Activated T-cell treated with anti-CD3 and anti-CD28 coated beads, Interleukin-2, amount 50 U/mL, for 4 hours (primary cell): ENCODE data around the gene MYL9. TPM values are rescaled to one million over a fixed set of nuclear protein-coding genes. Genes with fewer than 3 reads are reported as not detected.
A peak's percentile ranks its signal among the peaks of the same experiment; 100 is the strongest.
"Not testable (repeated sequence)": the region's sequence is repeated elsewhere in the genome, so short reads cannot be mapped to it uniquely, and the experiment has no call there.

ENCODE experiments used
- ATAC-seq, 2 donors: fragments of 200-7000 bp; cut with Tn5 transposase; one replicate each; pipeline ENCODE4 v1.10.0; 2021
- DNase-seq: peaks from one replicate; pipeline ENCODE4 v3.0.0-alpha.2; 2020
- H3K27me3 Mint-ChIP-seq: one replicate; pipeline ENCODE4 v1.8.0; 2021; ENCODE audit warnings: low read depth, mixed read lengths
- H3K36me3 Mint-ChIP-seq: one replicate; pipeline ENCODE4 v1.8.0; 2022; ENCODE audit warnings: mixed read lengths; ENCODE audit not compliant: insufficient read depth
- H3K4me1 Mint-ChIP-seq: one replicate; pipeline ENCODE4 v1.8.0; 2021; ENCODE audit warnings: low read depth, mixed read lengths
- H3K4me3 Mint-ChIP-seq: one replicate; pipeline ENCODE4 v1.8.0; 2021; ENCODE audit warnings: mild to moderate bottlenecking, moderate library complexity, mixed read lengths
- H3K9me3 Mint-ChIP-seq: one replicate; pipeline ENCODE4 v1.8.0; 2021; ENCODE audit warnings: mixed read lengths
- total RNA-seq, 3 donors: library from RNA; stranded (reverse); gene quantifications; one replicate each; pipeline ENCODE4 v1.2.1, GENCODE V29; 2021

The MYL9 gene
- total RNA-seq, 3 donors from 2014 or later = 0.90 to 1.2 (median 0.98) TPM

- Mint-ChIP-seq H3K9me3 (no peaks in the 10 kb centered on the region), H3K36me3 (no peaks in the 10 kb centered on the region), H3K4me1 (no peaks in the 10 kb centered on the region), H3K27me3 (no peaks in the 10 kb centered on the region), H3K4me3 (no peak overlapping the region)
- ATAC-seq (no peak), DNase-seq (no peak)
Measured at GRCh38 chr20:36550790-36551299, 9.5 kb downstream of the MYL9 start.

GRCh38 chr20:36555248-36555647, 13.9 kb downstream of the MYL9 start:
- Mint-ChIP-seq H3K4me3 (no peak overlapping the region), H3K36me3 (no peaks in the 10 kb centered on the region), H3K9me3 (no peaks in the 10 kb centered on the region), H3K27me3 (no peaks in the 10 kb centered on the region), H3K4me1 (peaks cover 7% of the 10 kb centered on the region)
- no peak for ATAC-seq
- no peak for DNase-seq

GRCh38 chr20:36562724-36563123, 21.4 kb downstream of the MYL9 start:
- Mint-ChIP-seq H3K27me3 (no peaks in the 10 kb centered on the region), H3K4me3 (no peak overlapping the region), H3K4me1 (no peaks in the 10 kb centered on the region), H3K36me3 (no peaks in the 10 kb centered on the region), H3K9me3 (peaks cover 4% of the 10 kb centered on the region)
- ATAC-seq (no peak), DNase-seq (no peak)

- no peak for DNase-seq
- no peak for ATAC-seq
- peaks cover 4% of the 10 kb centered on the region for H3K9me3 Mint-ChIP-seq
- H3K36me3 Mint-ChIP-seq = no peaks in the 10 kb centered on the region
- no peak overlapping the region for H3K4me3 Mint-ChIP-seq
- no peaks in the 10 kb centered on the region for H3K4me1 Mint-ChIP-seq
- no peaks in the 10 kb centered on the region for H3K27me3 Mint-ChIP-seq
Measured at GRCh38 chr20:36563374-36563773, 22.1 kb downstream of the MYL9 start.

- H3K4me3 Mint-ChIP-seq, H3K4me1 Mint-ChIP-seq, ATAC-seq, H3K27me3 Mint-ChIP-seq, H3K9me3 Mint-ChIP-seq, H3K36me3 Mint-ChIP-seq, DNase-seq: not testable (repeated sequence)
Measured at GRCh38 chr20:36564078-36564725, 22.9 kb downstream of the MYL9 start.

- H3K27me3 Mint-ChIP-seq, H3K36me3 Mint-ChIP-seq: not testable (repeated sequence)
Measured at GRCh38 chr20:36564726-36565121, 23.4 kb downstream of the MYL9 start.

GRCh38 chr20:36565520-36565919, 24.2 kb downstream of the MYL9 start:
- Mint-ChIP-seq H3K9me3 (peaks cover 4% of the 10 kb centered on the region), H3K4me3 (no peak overlapping the region), H3K27me3 (no peaks in the 10 kb centered on the region), H3K4me1 (no peaks in the 10 kb centered on the region), H3K36me3 (no peaks in the 10 kb centered on the region)
- ATAC-seq (no peak), DNase-seq (no peak)

More at GRCh38 chr20:36564726-36565121, 23.4 kb downstream of the MYL9 start:
- H3K9me3 Mint-ChIP-seq, ATAC-seq, DNase-seq, H3K4me1 Mint-ChIP-seq, H3K4me3 Mint-ChIP-seq: not testable (repeated sequence)

GRCh38 chr20:36569847-36570429, 28.6 kb downstream of the MYL9 start:
- H3K9me3 Mint-ChIP-seq = peaks cover 4% of the 10 kb centered on the region
- H3K4me1 Mint-ChIP-seq = peaks cover 19% of the 10 kb centered on the region
- H3K36me3 Mint-ChIP-seq = peaks cover 3% of the 10 kb centered on the region
- H3K4me3 Mint-ChIP-seq = no peak overlapping the region
- ATAC-seq = no peak
- no peaks in the 10 kb centered on the region for H3K27me3 Mint-ChIP-seq
- DNase-seq = no peak

GRCh38 chr20:36571564-36572504, 30.5 kb downstream of the MYL9 start:
- Mint-ChIP-seq H3K9me3 (no peaks in the 10 kb centered on the region), H3K4me1 (peaks cover 36% of the 10 kb centered on the region), H3K27me3 (no peaks in the 10 kb centered on the region), H3K4me3 (peak overlapping the region; percentile 89), H3K36me3 (peaks cover 9% of the 10 kb centered on the region)
- DNase-seq (no peak), ATAC-seq (no peak)

GRCh38 chr20:36572701-36573102, 31.4 kb downstream of the MYL9 start:
- peaks cover 36% of the 10 kb centered on the region for H3K4me1 Mint-ChIP-seq
- peak overlapping the region; percentile 89 for H3K4me3 Mint-ChIP-seq
- no peaks in the 10 kb centered on the region for H3K27me3 Mint-ChIP-seq
- DNase-seq = peak; percentile 65
- peak; percentile 83 to 84 for ATAC-seq
- H3K36me3 Mint-ChIP-seq = peaks cover 9% of the 10 kb centered on the region
- no peaks in the 10 kb centered on the region for H3K9me3 Mint-ChIP-seq

- Mint-ChIP-seq H3K27me3 (no peaks in the 10 kb centered on the region), H3K4me3 (peak within 1 kb of the TSS; percentile 95), H3K4me1 (peaks cover 36% of the 10 kb centered on the region), H3K9me3 (no peaks in the 10 kb centered on the region), H3K36me3 (peaks cover 9% of the 10 kb centered on the region)
- ATAC-seq (peak; percentile 73 to 78), DNase-seq (peak; percentile 90)
Measured at GRCh38 chr20:36573103-36573797, 31.9 kb downstream of the MYL9 start, which contains the start of gene TGIF2. Gene TGIF2 (plus strand): TSS chr20:36573597. CDS start chr20:36578775, 5,178 bp downstream.

- ATAC-seq = peak; percentile 0 to 2
- H3K4me1 Mint-ChIP-seq = peaks cover 38% of the 10 kb centered on the region
- peaks cover 9% of the 10 kb centered on the region for H3K36me3 Mint-ChIP-seq
- DNase-seq = peak; percentile 34
- H3K27me3 Mint-ChIP-seq = no peaks in the 10 kb centered on the region
- H3K9me3 Mint-ChIP-seq = no peaks in the 10 kb centered on the region
- peak overlapping the region; percentile 95 for H3K4me3 Mint-ChIP-seq
Measured at GRCh38 chr20:36573798-36574365, 32.6 kb downstream of the MYL9 start.

GRCh38 chr20:36574366-36575135, 33.2 kb downstream of the MYL9 start:
- ATAC-seq = peak; percentile 1 to 2
- Mint-ChIP-seq H3K4me1 (peaks cover 39% of the 10 kb centered on the region), H3K4me3 (peak overlapping the region; percentile 95), H3K9me3 (no peaks in the 10 kb centered on the region), H3K27me3 (no peaks in the 10 kb centered on the region), H3K36me3 (peaks cover 12% of the 10 kb centered on the region)
- DNase-seq = peak; percentile 58
